Measurements from ENCODE around the gene IGSF9B. TPM values are rescaled to one million over a fixed set of nuclear protein-coding genes. Genes with fewer than 3 reads are reported as not detected.

The IGSF9B gene
- total and polyA plus RNA-seq, 4 donors, result 0.07 to 0.33 (median 0.09) TPM; not detected in 1

DNA sequence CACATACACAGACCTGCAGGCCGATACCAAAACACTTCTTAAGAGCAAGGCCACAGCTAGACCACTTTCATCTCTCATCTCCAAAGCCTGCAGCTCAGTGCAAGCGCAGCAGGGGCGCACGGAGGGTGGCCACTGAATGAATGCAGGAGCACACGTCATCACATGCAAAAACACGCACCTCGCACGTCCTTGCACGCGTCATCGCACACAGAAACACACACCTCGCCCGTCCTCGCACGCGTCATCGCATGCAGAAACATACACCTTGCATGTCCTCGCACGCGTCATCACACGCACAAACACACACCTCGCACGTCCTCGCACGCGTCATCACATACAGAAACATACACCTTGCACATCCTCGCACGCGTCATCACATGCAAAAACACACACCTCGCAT is 17.2 kb downstream of the IGSF9B start:
- no peaks in the 10 kb centered on the region for H3K27me3 ChIP-seq (ENCODE audit: control insufficient read depth in 4 of 4, insufficient read depth in 4 of 4, low read length in 3 of 4)
- no peaks in the 10 kb centered on the region for H3K9me3 ChIP-seq (ENCODE audit: control insufficient read depth in 4 of 4, low read length in 3 of 4)
- H3K27ac ChIP-seq (ENCODE audit: low read depth in 1 of 2, low read length in 2 of 2), result no peak overlapping the region
- TF ChIP-seq NR2F2 (IDR thresholded peaks at IDR 0.05) (no peak), JUND (IDR thresholded peaks at IDR 0.05) (no peak), GABPA (IDR thresholded peaks at IDR 0.05 in 1 of 2, conservative IDR thresholded peaks at IDR 0.05 in 1 of 2) (no peak), FOXA1 (IDR thresholded peaks at IDR 0.05) (no peak), EGR1 (IDR thresholded peaks at IDR 0.05; ENCODE audit: low read depth in 2 of 2) (no peak), RXRA (IDR thresholded peaks at IDR 0.05) (no peak), RAD21 (IDR thresholded peaks at IDR 0.05) (no peak), YY1 (IDR thresholded peaks at IDR 0.05) (no peak), TAF1 (conservative IDR thresholded peaks at IDR 0.05) (no peak), SP1 (IDR thresholded peaks at IDR 0.05) (no peak), HNF4G (IDR thresholded peaks at IDR 0.05) (no peak), FOXA2 (IDR thresholded peaks at IDR 0.05) (no peak), HNF4A (conservative IDR thresholded peaks at IDR 0.05) (no peak)
- TF ChIP-seq, protein P1, sequence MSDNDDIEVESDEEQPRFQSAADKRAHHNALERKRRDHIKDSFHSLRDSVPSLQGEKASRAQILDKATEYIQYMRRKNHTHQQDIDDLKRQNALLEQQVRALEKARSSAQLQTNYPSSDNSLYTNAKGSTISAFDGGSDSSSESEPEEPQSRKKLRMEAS (IDR thresholded peaks at IDR 0.05), result no peak
- TF ChIP-seq, protein P2, sequence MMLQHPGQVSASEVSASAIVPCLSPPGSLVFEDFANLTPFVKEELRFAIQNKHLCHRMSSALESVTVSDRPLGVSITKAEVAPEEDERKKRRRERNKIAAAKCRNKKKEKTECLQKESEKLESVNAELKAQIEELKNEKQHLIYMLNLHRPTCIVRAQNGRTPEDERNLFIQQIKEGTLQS (IDR thresholded peaks at IDR 0.05), result no peak
- TF ChIP-seq, protein P3, sequence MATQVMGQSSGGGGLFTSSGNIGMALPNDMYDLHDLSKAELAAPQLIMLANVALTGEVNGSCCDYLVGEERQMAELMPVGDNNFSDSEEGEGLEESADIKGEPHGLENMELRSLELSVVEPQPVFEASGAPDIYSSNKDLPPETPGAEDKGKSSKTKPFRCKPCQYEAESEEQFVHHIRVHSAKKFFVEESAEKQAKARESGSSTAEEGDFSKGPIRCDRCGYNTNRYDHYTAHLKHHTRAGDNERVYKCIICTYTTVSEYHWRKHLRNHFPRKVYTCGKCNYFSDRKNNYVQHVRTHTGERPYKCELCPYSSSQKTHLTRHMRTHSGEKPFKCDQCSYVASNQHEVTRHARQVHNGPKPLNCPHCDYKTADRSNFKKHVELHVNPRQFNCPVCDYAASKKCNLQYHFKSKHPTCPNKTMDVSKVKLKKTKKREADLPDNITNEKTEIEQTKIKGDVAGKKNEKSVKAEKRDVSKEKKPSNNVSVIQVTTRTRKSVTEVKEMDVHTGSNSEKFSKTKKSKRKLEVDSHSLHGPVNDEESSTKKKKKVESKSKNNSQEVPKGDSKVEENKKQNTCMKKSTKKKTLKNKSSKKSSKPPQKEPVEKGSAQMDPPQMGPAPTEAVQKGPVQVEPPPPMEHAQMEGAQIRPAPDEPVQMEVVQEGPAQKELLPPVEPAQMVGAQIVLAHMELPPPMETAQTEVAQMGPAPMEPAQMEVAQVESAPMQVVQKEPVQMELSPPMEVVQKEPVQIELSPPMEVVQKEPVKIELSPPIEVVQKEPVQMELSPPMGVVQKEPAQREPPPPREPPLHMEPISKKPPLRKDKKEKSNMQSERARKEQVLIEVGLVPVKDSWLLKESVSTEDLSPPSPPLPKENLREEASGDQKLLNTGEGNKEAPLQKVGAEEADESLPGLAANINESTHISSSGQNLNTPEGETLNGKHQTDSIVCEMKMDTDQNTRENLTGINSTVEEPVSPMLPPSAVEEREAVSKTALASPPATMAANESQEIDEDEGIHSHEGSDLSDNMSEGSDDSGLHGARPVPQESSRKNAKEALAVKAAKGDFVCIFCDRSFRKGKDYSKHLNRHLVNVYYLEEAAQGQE (IDR thresholded peaks at IDR 0.05), result no peak
- TF ChIP-seq, protein P4, sequence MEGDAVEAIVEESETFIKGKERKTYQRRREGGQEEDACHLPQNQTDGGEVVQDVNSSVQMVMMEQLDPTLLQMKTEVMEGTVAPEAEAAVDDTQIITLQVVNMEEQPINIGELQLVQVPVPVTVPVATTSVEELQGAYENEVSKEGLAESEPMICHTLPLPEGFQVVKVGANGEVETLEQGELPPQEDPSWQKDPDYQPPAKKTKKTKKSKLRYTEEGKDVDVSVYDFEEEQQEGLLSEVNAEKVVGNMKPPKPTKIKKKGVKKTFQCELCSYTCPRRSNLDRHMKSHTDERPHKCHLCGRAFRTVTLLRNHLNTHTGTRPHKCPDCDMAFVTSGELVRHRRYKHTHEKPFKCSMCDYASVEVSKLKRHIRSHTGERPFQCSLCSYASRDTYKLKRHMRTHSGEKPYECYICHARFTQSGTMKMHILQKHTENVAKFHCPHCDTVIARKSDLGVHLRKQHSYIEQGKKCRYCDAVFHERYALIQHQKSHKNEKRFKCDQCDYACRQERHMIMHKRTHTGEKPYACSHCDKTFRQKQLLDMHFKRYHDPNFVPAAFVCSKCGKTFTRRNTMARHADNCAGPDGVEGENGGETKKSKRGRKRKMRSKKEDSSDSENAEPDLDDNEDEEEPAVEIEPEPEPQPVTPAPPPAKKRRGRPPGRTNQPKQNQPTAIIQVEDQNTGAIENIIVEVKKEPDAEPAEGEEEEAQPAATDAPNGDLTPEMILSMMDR (IDR thresholded peaks at IDR 0.05; ENCODE audit: low read depth, low read length, missing input control), result no peak
- TF ChIP-seq, protein P5, sequence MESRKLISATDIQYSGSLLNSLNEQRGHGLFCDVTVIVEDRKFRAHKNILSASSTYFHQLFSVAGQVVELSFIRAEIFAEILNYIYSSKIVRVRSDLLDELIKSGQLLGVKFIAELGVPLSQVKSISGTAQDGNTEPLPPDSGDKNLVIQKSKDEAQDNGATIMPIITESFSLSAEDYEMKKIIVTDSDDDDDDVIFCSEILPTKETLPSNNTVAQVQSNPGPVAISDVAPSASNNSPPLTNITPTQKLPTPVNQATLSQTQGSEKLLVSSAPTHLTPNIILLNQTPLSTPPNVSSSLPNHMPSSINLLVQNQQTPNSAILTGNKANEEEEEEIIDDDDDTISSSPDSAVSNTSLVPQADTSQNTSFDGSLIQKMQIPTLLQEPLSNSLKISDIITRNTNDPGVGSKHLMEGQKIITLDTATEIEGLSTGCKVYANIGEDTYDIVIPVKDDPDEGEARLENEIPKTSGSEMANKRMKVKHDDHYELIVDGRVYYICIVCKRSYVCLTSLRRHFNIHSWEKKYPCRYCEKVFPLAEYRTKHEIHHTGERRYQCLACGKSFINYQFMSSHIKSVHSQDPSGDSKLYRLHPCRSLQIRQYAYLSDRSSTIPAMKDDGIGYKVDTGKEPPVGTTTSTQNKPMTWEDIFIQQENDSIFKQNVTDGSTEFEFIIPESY (IDR thresholded peaks at IDR 0.05), result no peak
- no peaks in the 10 kb centered on the region for H3K36me3 ChIP-seq (ENCODE audit: control insufficient read depth in 4 of 4, insufficient read depth in 3 of 4, low read depth in 1 of 4, low read length in 3 of 4)
- H3K4me1 ChIP-seq (ENCODE audit: control insufficient read depth in 4 of 4, insufficient read depth in 4 of 4, low read length in 3 of 4), result no peaks in the 10 kb centered on the region
- no peak overlapping the region for H3K4me3 ChIP-seq (ENCODE audit: low read depth in 1 of 3, low read length in 3 of 3)
- 95% methylated on average over 30 of the region's 30 CpGs for WGBS
- no peak for DNase-seq (ENCODE audit: low spot score)
- no peak overlapping the region for H3K9ac ChIP-seq (ENCODE audit: low read depth in 1 of 2, low read length in 2 of 2)

Measured in liver (tissue), 9 donors.